Measurements from ENCODE around the gene CRY2. TPM values are rescaled to one million over a fixed set of nuclear protein-coding genes. Genes with fewer than 3 reads are reported as not detected.
A peak's percentile ranks its signal among the peaks of the same experiment; 100 is the strongest.

Gene CRY2
- polyA plus RNA-seq, 2 of the 4 experiments (the other 2 are of a cell fraction), result 3.2 to 4.1 TPM

GRCh38 chr11:45889966-45890365 is 42.7 kb downstream of the CRY2 start:
- FAIRE-seq (no peak), ATAC-seq (no peak), DNase-seq (ENCODE audit: low read depth in 1 of 2, low spot score in 1 of 2) (no peak)
- Histone ChIP-seq H3K9me3 (no peaks in the 10 kb centered on the region), H3K27ac (no peak overlapping the region), H3K4me1 (no peaks in the 10 kb centered on the region), H3K4me3 (no peak overlapping the region), H3K4me2 (no peak overlapping the region)
- ChIA-PET CTCF (no interaction called here), POLR2A (no interaction called here)
- WGBS (ENCODE audit: missing lambda C conversion rate), result 63% methylated on average over 9 of the region's 9 CpGs
- TF ChIP-seq EHF (CRISPR knock-in tag; IDR thresholded peaks at IDR 0.05) (no peak), POLR2A (IDR thresholded peaks at IDR 0.05; ENCODE audit: low read length) (no peak), ZSCAN20 (CRISPR knock-in tag; IDR thresholded peaks at IDR 0.05) (no peak), NR3C1 (IDR thresholded peaks at IDR 0.05) (no peak), MYC (IDR thresholded peaks at IDR 0.05; ENCODE audit: borderline replicate concordance, low read length) (no peak), FOXS1 (CRISPR knock-in tag; IDR thresholded peaks at IDR 0.05) (no peak), ZNF302 (CRISPR knock-in tag; IDR thresholded peaks at IDR 0.05) (no peak), RAD21 (conservative IDR thresholded peaks at IDR 0.05 in 1 of 2, IDR thresholded peaks at IDR 0.05 in 1 of 2) (no peak), SMC3 (IDR thresholded peaks at IDR 0.05) (no peak), RNF2 (IDR thresholded peaks at IDR 0.05; ENCODE audit: borderline replicate concordance, low read depth) (no peak), CHD2 (IDR thresholded peaks at IDR 0.05; ENCODE audit: low read length, partially characterized antibody) (no peak), HDAC2 (IDR thresholded peaks at IDR 0.05) (no peak)
- TF ChIP-seq, protein P1, sequence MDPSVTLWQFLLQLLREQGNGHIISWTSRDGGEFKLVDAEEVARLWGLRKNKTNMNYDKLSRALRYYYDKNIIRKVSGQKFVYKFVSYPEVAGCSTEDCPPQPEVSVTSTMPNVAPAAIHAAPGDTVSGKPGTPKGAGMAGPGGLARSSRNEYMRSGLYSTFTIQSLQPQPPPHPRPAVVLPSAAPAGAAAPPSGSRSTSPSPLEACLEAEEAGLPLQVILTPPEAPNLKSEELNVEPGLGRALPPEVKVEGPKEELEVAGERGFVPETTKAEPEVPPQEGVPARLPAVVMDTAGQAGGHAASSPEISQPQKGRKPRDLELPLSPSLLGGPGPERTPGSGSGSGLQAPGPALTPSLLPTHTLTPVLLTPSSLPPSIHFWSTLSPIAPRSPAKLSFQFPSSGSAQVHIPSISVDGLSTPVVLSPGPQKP (IDR thresholded peaks at IDR 0.05; ENCODE audit: low read depth, low read length), result no peak

- no peak for DNase-seq (ENCODE audit: low read depth in 1 of 2, low spot score in 1 of 2)
- no peak for TF ChIP-seq KDM5A (IDR thresholded peaks at IDR 0.05)
- TF ChIP-seq, protein P2, sequence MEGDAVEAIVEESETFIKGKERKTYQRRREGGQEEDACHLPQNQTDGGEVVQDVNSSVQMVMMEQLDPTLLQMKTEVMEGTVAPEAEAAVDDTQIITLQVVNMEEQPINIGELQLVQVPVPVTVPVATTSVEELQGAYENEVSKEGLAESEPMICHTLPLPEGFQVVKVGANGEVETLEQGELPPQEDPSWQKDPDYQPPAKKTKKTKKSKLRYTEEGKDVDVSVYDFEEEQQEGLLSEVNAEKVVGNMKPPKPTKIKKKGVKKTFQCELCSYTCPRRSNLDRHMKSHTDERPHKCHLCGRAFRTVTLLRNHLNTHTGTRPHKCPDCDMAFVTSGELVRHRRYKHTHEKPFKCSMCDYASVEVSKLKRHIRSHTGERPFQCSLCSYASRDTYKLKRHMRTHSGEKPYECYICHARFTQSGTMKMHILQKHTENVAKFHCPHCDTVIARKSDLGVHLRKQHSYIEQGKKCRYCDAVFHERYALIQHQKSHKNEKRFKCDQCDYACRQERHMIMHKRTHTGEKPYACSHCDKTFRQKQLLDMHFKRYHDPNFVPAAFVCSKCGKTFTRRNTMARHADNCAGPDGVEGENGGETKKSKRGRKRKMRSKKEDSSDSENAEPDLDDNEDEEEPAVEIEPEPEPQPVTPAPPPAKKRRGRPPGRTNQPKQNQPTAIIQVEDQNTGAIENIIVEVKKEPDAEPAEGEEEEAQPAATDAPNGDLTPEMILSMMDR (IDR thresholded peaks at IDR 0.05), result no peak
- no peak for TF ChIP-seq SMC3 (IDR thresholded peaks at IDR 0.05)
- TF ChIP-seq ZFP36 (IDR thresholded peaks at IDR 0.05; ENCODE audit: borderline replicate concordance, partially characterized antibody), result no peak
- TF ChIP-seq MAFK (IDR thresholded peaks at IDR 0.05; ENCODE audit: partially characterized antibody), result no peak
- no peak for TF ChIP-seq JUN (IDR thresholded peaks at IDR 0.05)
- no peak for TF ChIP-seq E2F6 (IDR thresholded peaks at IDR 0.05; ENCODE audit: borderline replicate concordance, low read depth)
- H3K4me1 ChIP-seq, result no peaks in the 10 kb centered on the region
- H3K27ac ChIP-seq, result no peak overlapping the region
- ChIA-PET POLR2A (no interaction called here), CTCF (interaction anchor here (1.2 to 1.3 kb wide), 2 partner anchors 9 to 10 kb away, joined by 4 to 5 read pairs; no protein-coding TSS in a partner anchor)
- H3K9me3 ChIP-seq, result no peaks in the 10 kb centered on the region
- H3K4me3 ChIP-seq, result no peak overlapping the region
- no peak for FAIRE-seq
- peak; percentile 38 to 62; a peak in 3 of 6 replicates for ATAC-seq
- WGBS (ENCODE audit: missing lambda C conversion rate), result 48% methylated on average over 9 of the region's 9 CpGs
- no peak overlapping the region for H3K4me2 ChIP-seq
These were observed 43.7 kb downstream of the CRY2 start for GRCh38 chr11:45890886-45891550.

DNA sequence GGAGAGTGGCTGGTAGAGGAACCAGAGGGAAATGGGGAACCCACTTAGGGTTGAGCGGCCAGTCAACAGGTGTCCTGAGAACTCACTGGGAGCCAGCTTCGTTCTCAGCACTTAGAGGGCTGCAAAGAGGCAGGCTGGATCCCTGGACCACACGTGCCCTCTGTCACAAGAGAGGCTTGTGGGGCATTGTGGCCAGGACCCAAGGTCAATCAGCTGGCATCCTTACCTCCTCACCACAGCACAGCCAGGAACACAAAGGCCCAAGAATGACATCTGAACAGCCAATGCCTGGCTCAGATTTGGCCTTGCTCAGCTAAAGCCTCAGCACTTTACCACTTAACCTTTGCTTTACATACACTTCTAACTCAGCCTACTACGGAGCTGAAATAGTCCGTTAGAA is 45.6 kb downstream of the CRY2 start:
- H3K4me3 ChIP-seq, result no peak overlapping the region
- CTCF ChIA-PET, result interaction anchor here (0.7 to 3.0 kb wide), 2 partner anchors 20 to 114 kb away, joined by 3 to 8 read pairs; no protein-coding TSS in a partner anchor
- FAIRE-seq (no peak), ATAC-seq (no peak), DNase-seq (ENCODE audit: low read depth in 1 of 2, low spot score in 1 of 2) (no peak)
- WGBS (ENCODE audit: missing lambda C conversion rate), result 47% methylated on average over 5 of the region's 5 CpGs
- H3K4me1 ChIP-seq, result no peaks in the 10 kb centered on the region
- H3K9me3 ChIP-seq, result no peaks in the 10 kb centered on the region
- H3K27ac ChIP-seq, result no peak overlapping the region
- POLR2A ChIA-PET, result no interaction called here
- H3K4me2 ChIP-seq, result no peak overlapping the region
- TF ChIP-seq HOXB13 (CRISPR knock-in tag; IDR thresholded peaks at IDR 0.05; ENCODE audit: low read depth) (no peak), MAZ (IDR thresholded peaks at IDR 0.05; ENCODE audit: borderline replicate concordance, low read depth, low read length) (no peak), JUNB (IDR thresholded peaks at IDR 0.05) (no peak), MYC (IDR thresholded peaks at IDR 0.05; ENCODE audit: borderline replicate concordance, low read length) (no peak), NPAS2 (CRISPR knock-in tag; IDR thresholded peaks at IDR 0.05; ENCODE audit: borderline replicate concordance) (no peak), BHLHE40 (IDR thresholded peaks at IDR 0.05; ENCODE audit: low read depth, low read length) (no peak), FOSL2 (IDR thresholded peaks at IDR 0.05) (no peak), FOSL2 (CRISPR knock-in tag; IDR thresholded peaks at IDR 0.05) (no peak), JUN (IDR thresholded peaks at IDR 0.05) (no peak), KDM1A (IDR thresholded peaks at IDR 0.05; ENCODE audit: low read depth) (no peak), SMC3 (IDR thresholded peaks at IDR 0.05) (no peak), ZC3H11A (IDR thresholded peaks at IDR 0.05) (no peak), CHD4 (IDR thresholded peaks at IDR 0.05; ENCODE audit: borderline replicate concordance) (no peak), RAD21 (conservative IDR thresholded peaks at IDR 0.05 in 1 of 2, IDR thresholded peaks at IDR 0.05 in 1 of 2) (no peak)
- TF ChIP-seq, protein P3, sequence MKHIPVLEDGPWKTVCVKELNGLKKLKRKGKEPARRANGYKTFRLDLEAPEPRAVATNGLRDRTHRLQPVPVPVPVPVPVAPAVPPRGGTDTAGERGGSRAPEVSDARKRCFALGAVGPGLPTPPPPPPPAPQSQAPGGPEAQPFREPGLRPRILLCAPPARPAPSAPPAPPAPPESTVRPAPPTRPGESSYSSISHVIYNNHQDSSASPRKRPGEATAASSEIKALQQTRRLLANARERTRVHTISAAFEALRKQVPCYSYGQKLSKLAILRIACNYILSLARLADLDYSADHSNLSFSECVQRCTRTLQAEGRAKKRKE (CRISPR knock-in tag; IDR thresholded peaks at IDR 0.05; ENCODE audit: low read depth), result no peak

Measured in A549 (cell line).